ENCODE data around the gene PPP2R1B.
"Not testable (repeated sequence)": the region's sequence is repeated elsewhere in the genome, so short reads cannot be mapped to it uniquely, and the experiment has no call there.

PPP2R1B gene

GRCh38 chr11:111724615-111725129, 41.5 kb downstream of the PPP2R1B start:
- no peak for DNase-seq

DNA sequence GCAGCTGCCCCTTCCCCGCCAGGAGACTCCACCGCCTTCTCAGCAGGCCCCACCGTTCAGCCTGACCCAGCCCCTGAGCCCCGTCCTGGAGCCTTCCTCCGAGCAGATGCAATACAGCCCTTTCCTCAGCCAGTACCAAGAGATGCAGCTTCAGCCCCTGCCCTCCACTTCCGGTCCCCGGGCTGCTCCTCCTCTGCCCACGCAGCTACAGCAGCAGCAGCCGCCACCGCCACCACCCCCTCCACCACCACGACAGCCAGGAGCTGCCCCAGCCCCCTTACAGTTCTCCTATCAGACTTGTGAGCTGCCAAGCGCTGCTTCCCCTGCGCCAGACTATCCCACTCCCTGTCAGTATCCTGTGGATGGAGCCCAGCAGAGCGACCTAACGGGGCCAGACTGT, 42.6 kb downstream of the PPP2R1B start:
- DNase-seq = no peak

DNA sequence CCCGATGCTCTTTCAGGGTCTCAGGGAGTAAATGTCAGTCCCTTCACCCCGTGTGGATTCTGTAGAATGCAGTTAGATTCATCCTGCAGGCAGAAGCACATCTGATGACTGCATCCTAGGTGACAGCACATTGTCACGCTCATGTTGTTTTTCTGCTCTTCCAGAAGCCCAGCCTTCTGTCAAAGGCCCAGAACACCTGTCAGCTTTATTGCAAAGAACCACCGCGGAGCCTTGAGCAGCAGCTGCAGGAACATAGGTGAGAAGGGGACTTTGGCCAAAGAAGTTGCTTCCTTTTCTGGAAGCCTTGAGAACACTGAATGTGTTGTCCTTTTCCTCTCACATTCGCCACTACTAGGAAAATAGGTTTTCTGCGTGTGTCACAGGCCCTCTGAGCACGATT, 43.7 kb downstream of the PPP2R1B start:
- DNase-seq = no peak

DNA sequence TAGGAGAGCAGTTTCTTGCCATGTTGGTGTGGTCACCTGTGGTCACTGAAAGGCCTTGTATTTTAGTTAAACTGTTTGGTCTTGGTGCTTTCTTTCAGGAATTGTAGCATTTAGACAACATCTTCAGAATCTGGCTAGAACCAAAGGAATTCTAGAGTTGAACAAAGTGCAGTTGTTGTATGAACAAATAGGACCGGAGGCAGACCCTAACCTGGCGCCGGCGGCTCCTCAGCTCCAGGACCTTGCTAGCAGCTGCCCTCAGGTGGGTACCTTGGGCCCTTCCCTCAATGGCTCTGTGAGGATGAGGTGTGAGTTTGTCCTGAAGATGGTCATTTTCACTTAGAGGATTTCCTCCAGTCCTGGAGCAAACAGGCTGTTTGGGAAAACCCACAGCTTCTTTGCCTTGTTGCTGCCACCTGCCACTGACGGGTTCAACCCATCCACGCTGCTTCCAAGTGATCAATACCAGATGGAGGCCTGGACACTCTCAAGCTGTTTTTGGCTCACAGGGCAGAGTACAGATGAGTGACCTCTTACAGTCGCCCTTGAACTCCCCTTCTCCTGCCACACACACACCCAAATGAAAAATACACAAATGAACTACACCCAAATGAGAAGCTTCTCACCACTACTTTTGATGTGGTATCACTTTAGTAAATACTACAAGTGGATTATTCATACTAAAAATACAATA, 45.2 kb downstream of the PPP2R1B start:
- DNase-seq = no peak

DNA sequence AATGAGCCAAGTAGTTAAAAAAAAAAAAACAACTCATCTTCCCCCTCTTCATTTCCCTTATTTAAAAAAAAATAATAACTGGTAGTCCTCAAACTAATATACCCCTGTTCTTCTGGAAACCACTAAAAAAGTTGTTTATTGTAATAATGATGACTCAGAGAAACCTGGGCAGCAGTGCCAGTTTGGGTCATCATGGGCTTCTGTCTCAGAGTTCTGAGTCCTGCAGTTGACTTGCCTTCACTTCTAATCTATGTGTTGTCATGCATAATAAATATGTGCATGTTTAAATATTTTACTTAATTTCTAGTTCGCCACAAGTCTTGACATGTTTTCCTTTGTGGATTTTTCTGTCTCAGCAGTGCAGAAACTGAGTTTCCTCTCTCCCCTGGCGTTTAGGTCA, 46.8 kb downstream of the PPP2R1B start:
- DNase-seq = no peak

- no peak for DNase-seq
Measured at GRCh38 chr11:111718859-111719258, 47.3 kb downstream of the PPP2R1B start.

GRCh38 chr11:111718436-111718835, 47.8 kb downstream of the PPP2R1B start:
- DNase-seq = no peak

- DNase-seq = not testable (repeated sequence)
Measured at GRCh38 chr11:111717660-111718059, 48.5 kb downstream of the PPP2R1B start.

- no peak for DNase-seq
Measured at GRCh38 chr11:111715142-111715816, 50.9 kb downstream of the PPP2R1B start.

DNA sequence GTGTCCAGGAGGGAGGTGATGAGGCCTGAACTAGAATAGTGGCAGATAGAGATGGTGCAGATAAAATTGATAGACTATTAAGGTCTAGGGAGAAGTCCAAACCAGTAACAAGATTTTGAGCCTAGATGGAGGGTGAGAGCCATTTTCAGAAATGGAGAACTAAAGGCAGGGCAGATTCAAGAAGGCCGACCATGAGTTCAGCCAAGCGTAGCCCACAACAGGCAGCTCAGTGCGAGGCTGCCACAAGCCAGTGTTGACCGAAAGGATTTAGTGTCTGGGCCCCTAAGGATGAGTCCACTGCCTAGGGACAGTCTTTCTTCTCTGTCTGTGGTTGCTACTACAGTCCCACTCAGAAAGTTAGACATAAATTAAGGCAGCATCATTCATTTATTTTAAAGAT, 51.7 kb downstream of the PPP2R1B start:
- DNase-seq = no peak

GRCh38 chr11:111707691-111708067, 58.5 kb downstream of the PPP2R1B start:
- no peak for DNase-seq

DNA sequence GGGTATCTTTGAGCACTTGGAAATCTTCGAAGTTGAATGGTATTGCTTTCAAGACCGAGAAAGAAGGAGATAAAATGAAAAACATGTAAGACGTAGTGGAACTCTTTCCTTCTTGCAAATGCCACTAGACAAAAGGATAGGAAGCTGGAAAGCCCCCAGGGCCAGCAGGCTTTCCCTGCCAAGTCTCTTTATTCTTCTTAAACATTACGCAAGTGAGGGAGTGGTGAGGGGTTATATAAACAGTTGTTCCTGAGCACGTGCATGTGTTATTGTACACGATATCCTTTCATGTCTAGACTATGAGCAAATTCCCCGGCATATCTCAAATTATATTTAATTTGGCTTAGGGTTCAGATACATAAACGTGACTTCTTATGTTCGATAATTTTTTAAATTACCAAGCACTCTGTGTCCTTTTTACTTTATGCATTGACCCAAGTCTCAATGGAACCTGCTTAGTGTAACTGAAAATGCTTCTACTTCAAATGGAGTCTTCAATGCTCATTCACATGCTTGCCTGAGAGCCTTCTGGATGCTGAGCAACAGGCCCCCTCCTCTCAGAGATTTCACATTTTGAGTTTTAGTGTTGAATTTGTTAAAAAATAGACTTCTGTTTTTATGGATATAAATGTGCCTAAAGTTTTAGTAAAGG, 59.0 kb downstream of the PPP2R1B start:
- no peak for DNase-seq

- no peak for DNase-seq
Measured at GRCh38 chr11:111703576-111703975, 62.6 kb downstream of the PPP2R1B start.

DNA sequence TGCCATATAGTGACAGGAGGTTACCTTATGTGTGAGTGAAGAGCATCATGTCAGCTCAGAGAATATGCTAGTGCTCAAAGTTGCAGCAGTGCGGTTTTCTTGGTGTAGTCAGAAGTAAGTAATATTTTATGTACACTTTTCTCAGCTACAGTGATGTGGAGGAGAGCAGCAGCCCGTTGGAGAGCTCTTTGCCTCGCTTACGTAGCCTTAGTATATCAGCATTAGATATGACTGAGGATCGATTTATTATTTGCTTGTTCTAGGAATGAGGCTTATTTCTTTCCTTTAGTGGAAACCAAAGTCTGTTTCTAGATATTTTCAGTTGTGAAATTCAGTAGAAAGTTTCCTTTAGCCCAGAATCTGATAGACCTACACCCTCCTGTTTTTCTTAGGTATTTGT, 63.6 kb downstream of the PPP2R1B start:
- DNase-seq = no peak

DNA sequence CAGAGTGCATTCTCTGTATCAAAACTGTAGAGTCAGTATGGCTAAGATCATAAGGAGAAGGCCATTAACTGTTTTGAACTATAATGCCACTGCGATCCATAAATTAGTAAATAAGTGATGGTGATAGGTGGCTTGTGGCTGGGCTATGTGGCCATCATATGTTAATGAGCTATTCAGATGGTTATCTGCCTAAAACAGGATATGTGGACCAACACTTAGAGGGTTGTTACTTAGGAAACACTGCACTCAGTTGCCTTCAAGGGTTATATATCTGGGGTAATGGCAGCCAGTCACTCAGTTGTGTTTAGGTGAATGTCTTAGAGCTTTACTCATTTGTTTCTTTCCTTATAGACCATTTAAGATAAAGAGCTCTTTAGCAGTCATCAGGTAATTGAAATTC, 66.0 kb downstream of the PPP2R1B start:
- DNase-seq = no peak

DNA sequence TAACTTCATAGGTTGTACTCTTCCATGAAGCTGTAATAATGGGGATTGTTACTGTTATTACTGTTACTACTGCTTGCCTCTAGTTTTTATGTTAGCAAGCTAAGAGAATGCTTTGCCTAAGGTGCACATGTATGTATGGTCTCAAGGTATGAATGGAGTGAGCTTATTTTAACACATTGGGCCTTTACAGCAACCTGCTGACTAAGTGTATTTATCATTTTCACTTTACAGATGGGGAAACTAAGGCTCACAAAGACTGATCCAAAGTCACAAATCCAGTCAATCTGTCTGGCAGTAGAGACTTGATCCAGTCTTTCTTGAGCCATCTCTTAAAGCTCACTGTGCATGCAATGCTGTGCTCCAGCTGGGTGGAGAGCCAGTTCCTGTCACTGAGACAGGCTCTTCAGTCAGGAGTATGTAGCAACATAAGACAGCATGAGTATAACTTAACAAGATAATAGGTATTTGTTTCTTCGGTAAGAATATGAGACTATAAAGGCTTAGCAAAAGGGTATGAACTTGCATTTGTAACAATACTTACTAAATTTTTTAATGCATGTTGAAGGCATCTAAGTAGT, 66.5 kb downstream of the PPP2R1B start:
- no peak for DNase-seq

DNA sequence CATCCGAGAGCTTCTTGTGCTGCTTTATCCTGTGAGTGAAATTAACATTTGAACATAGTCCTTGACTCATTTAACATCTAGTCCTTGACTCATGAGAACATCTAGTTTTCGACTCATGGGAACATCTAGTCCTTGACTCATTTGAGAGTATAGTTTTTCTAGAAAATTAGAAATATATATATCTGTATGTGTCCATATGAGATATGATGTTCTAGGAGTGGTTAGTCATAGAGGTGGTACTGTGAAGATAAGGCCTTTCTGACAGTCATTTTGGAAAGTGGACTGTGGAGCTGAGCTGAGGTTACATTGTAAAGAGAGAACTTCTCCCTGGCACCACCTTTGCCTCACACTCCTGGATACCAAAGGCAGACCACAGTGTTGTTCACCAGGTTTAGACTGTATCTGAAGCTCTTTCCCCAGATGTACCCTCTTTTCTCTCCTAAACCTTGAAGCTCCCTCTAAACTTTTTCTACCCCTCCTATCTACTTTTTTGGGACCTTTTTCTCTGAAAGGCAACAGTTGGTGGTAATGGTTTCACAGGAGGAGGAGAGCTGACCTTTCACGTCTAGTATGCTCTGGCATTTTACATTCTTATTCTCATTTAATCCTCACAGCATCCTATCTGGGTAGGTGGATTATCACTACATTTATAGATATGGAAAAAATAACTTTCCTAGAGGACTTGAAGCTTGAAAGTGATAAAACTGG, 67.2 kb downstream of the PPP2R1B start:
- no peak for DNase-seq

GRCh38 chr11:111697933-111698371, 68.2 kb downstream of the PPP2R1B start:
- no peak for DNase-seq

GRCh38 chr11:111696556-111696955, 69.6 kb downstream of the PPP2R1B start:
- no peak for DNase-seq

GRCh38 chr11:111694851-111695250, 71.3 kb downstream of the PPP2R1B start:
- no peak for DNase-seq

DNA sequence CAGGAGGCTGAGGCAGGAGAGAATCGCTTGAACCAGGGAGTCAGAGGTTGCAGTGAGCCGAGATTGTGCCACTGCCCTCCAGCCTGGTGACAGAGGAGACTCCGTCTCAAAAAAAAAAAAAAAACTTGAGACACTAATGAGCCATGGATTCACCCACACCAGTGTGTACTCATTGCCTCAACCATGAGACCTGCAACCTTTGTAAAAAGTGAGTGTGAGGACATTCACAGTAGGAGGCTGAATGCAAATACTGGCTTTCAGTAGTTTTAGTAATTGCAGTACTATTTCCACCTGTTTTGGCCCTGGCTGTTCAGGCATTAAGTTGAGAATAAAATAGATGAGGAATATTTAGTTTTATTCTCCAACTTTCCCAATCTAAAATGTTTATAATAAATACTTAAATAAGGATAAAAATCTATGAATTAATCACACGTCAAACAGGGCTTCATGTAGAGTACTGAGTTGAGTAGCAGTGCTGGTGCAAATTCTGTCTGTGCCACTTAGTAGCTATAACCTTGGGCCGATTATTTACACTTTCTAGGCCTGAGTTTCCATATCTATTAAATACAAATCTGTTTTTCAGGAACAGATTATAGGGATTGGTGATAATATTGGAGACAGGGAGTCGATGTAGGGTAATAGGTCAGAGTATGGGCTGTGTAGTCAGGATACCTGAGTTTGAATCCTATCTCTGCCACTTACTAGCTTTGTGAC, 72.8 kb downstream of the PPP2R1B start:
- no peak for DNase-seq

DNA sequence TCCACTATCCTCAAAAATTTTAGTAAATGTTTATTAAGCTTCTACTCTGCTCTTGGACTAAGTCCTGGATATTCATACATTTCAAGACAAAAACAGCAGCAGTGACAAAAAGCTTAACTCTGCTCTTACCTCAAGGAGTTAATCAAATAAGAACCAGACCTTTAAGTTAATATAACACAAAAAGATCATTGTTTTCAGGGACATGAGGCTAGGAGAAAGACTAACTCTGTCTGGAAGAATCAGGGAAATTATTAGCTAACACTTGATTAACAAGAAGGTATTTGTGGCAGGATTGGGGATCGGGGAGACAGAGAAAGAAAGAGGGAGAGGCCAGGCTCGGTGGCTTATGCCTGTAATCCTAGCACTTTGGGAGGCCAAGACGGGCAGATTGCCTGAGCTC, 74.4 kb downstream of the PPP2R1B start:
- DNase-seq = no peak

Measured in effector CD4-positive, alpha-beta T cell (primary cell).